NCI-H446 treated with DMSO at 0.1 percent for 48 hours (cell line): ENCODE data around the gene UBA3.

Experiments used
- DNase-seq: peaks from one replicate; lab custom pipeline; 2025; lab: John Stamatoyannopoulos, UW

The UBA3 gene

DNA sequence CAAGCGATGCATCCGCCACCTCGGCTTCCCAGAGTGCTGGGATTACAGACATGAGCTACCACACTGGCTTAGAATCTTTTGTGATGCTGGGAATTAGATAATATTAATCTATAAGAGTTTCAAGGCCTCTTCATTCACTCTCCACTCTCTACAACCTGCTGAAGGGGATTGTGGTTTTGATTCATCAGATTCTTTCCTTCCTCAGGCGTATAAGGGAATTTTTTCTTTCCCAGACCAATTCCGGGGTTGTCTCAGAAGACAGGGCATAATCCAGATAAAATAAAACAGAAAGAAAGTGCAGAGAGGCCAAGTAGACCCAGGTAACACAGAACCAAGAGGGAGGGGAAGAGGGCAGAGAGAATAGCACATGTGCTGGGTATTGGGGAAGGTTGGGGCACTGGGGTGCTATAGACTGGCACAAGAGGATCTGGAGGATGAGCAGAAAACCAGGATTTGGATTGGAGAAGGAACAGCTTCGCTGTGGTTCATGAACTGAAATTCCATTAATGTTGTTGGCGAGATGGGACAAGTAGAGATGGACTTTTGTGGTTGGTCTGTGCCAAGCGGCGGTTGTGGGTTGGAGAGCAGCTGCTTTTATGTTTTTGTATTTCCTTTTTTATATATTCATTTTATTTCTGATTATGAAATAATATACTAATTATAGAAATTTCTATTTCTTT, 17.4 kb upstream of the UBA3 start:
- no peak for DNase-seq

DNA sequence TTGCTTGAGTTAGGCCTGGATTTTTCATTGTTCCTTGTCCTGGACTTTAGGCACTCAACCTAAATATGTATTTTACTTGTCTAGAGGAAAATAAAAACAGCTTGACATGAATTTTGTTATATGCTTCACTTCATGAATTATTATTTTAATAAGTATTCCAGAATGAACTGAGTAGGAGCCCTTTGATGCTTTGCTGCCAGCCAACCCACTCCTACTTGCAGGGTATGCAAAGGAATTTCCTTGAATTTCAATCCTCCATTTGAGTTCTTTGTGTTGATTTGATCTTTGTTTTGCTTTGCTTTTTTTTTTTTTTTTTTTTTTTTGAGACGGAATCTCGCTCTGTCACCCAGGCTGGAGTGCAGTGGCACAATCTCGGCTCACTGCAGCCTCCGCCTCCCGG, 16.1 kb upstream of the UBA3 start:
- no peak for DNase-seq

DNA sequence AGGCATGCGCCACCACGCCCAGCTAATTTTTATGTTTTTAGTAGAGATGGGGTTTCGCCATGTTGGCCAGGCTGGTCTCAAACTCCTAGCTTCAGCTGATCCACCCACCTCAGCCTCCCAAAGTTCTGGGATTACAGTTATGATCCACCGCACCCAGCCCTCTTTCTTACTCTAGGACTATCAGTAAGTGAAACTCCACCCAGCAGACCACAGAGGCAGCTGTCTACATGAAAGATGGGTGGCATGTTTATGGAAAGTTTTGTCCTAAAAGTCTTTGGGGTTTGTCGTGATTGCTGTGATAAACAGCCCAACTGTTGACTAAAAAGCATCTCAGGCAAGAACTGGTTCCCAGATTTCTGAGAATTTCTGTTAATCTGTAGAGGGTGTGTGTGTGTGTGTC, 15.5 kb upstream of the UBA3 start:
- DNase-seq: no peak

GRCh38 chr3:69094467-69095205, 14.5 kb upstream of the UBA3 start:
- DNase-seq: no peak

- no peak for DNase-seq
Measured at GRCh38 chr3:69092030-69092516, 11.9 kb upstream of the UBA3 start.

GRCh38 chr3:69091389-69092029, 11.3 kb upstream of the UBA3 start:
- no peak for DNase-seq

DNA sequence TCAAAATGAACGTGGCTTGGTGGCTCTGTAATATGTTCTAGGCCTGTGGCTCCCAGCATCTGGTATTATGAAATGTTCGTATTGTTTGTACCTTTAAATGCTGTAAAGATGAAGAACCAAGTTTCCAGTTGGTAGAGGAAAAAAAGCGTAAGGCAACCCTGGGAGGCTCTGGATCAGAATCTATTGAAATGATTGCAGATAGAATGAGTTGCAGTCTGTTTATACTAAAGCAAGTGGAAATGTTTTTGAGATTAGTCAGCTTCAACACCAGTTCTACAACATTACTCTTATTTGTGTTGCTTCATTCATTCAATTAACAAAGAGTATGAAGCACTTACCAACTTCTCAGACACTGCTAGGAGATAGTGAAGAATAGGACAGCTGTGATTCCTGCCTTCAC, 9.9 kb upstream of the UBA3 start:
- DNase-seq: no peak

DNA sequence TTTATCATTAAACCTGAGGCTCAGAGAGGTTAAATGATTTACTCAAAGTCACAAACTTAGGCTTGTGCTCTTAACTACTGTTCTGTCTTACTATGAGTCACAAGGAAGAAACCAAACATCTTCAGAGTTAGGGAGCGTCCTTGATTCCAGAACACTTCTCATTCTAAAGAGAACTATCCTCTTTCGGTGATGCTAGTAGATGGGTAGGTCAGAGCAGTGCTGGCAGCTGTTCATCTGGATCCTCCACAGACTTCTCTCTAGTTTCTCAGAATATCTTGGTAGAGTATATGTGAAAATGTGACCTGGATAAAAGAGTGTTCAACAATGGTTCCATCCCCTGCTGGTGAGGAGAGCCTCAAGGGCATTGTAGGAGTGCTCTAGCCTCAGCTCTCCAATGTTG, 7.9 kb upstream of the UBA3 start:
- DNase-seq: no peak

- no peak for DNase-seq
Measured at GRCh38 chr3:69087030-69087791, 7.0 kb upstream of the UBA3 start.

DNA sequence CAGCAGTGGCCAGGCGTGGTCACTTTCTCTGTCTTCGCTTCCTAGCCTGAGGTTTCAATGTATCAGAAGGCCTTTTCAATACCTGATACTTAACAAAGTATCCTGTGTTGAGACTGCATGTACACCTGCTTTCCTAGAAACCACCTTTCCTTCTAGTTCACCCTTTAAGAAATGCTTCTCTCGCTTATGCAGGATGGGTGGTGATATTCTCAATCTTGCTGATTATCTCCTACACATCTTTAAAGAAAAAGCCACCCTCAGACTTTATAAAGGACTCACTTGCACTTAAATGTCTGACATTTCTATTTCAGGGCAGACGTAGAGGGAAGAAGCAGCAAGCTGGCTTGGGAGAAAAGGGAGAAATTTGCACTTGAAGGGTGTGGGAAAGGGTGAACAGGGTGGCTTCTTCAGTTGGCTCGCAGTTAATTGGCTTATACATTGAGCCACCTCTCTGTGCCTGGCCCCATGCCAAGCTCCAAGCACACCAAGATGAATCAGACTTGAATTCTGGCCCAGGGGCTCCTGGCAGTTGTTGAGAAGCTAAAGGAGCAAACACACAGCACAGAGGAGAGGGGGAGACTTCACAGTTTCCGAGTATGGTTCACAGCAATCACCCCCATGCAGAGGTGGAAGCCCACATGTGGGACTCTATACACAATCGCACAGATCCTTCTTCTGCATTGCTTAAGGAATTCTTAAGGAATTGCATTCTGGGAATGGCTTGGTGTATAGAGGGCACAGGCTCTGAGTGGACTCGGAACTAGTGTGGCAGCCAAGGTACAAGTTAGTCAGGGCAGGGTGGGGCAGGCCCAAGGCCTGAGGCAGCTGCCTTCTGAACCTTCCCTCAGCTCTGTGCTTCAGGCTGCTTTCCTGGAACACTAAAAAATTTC, 5.9 kb upstream of the UBA3 start:
- DNase-seq: peak; percentile 81

DNA sequence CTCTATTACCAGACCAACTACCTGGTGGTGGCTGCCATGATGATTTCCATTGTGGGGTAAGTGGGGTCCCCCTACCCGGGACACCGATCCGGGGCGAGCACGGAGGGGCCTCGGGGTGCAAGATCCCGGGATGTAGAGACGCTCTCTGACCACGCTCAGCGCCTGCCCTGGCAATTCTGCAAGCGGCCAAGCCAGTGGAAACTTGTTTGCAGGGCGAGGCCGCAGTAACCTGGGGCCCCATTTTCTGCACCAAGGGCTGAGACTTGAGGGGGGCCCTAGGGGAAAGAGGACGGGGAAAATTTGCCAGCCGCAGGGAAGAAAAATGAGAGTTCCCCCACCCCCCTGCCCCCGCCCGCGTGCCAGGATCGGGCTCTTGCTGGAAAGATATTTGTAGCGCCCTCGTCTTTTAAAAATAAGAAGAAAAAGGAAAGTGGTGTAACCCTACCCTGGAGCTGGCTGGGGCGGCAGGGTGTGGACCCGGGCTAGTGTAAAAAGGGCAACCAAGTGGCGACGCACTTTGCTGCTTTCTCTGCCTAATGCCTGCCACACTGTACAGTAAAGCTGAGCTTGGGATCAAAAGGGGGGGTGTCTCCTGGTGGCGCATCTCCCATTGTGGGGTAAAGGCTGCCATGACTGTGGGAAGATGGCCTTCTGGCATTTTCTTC, 5.1 kb upstream of the UBA3 start:
- no peak for DNase-seq

- DNase-seq: peak; percentile 65
Measured at GRCh38 chr3:69084326-69085167, 4.4 kb upstream of the UBA3 start, which contains the start of gene ARL6IP5. ARL6IP5 (plus strand) TSS chr3:69084937; CDS start chr3:69085048, 111 bp downstream.

DNA sequence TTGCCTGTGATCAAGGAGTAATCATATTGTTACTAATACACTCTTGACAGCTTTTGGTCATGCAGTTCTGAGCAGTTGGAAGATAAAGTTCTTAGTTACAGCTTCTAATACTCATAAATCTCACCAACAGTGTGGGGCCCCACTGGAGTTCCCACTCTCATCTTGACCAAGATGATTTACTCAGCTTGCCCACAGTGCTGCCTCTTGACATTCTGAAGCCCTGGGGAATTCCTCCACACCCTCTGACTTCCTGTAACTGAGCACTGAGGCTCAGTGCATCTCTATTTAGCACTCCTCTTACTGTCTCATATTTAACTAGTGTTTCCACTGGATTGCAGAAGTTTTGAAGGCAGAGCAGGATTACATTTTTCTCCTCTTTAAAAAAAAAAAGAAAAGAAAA, 2.6 kb upstream of the UBA3 start:
- DNase-seq: no peak

GRCh38 chr3:69082361-69082760, 2.2 kb upstream of the UBA3 start:
- no peak for DNase-seq

DNA sequence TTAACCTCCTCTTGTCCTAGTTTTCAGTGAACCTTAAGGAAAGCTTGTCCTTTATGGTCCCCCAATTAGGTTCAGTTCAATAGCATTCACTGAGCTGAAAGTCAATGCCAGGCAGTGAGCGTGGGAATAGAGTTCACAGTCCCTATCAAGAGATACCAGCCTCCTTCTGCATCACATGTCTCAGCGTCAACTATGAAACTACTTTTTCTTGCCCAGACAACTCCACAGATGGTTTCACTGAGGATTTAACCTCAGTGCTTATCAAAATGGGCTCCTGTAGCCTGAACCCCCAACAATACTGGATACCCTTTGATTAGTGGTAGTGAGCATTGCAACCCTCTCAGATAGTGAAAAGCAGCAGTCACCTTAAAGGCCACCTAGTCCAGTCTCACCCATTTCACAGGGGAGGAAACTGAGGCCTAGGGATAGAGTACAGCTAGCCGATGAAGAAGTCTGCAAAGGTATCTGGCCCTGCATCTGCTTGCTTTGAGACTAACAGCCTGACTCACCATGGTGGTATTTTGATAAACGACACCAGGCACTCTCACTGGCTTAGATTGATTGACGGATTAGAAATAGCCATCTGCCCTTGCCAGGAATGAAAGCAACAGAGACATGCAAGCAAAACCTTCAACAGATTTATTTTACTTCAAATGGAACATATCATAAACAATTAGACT, 1.6 kb upstream of the UBA3 start:
- DNase-seq: peak; percentile 17

- no peak for DNase-seq
Measured at GRCh38 chr3:69079269-69080159, 651 bp downstream of the UBA3 start.

GRCh38 chr3:69072928-69073327, 7.2 kb downstream of the UBA3 start:
- no peak for DNase-seq

DNA sequence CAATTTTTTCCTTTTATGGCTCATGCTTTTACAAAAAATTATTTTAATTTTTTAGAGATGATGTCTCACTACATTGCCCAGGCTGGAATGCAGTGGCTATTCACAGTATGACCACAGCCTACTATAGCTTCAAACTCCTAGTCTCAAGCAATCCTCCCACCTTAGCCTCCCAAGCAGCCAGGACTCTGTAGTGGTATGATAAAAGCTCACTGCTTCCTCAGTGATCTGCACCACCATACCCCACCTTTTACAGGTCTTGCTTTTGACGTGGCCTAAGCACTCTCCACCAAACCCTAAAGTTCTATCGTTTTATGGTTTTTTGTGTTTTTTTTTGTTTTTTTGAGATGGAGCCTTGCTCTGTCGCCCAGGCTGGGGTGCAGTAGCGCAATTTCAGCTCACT, 14.0 kb downstream of the UBA3 start:
- no peak for DNase-seq
